NCI-H1417 (cell line): Measurements from ENCODE around the gene BCL6.
A peak's percentile ranks its signal among the peaks of the same experiment; 100 is the strongest.
"Not testable (repeated sequence)": the region's sequence is repeated elsewhere in the genome, so short reads cannot be mapped to it uniquely, and the experiment has no call there.

Experiments used
- DNase-seq, 3 experiments: peaks; one replicate each; lab custom pipeline; 2025; lab: John Stamatoyannopoulos, UW

The BCL6 gene

DNA sequence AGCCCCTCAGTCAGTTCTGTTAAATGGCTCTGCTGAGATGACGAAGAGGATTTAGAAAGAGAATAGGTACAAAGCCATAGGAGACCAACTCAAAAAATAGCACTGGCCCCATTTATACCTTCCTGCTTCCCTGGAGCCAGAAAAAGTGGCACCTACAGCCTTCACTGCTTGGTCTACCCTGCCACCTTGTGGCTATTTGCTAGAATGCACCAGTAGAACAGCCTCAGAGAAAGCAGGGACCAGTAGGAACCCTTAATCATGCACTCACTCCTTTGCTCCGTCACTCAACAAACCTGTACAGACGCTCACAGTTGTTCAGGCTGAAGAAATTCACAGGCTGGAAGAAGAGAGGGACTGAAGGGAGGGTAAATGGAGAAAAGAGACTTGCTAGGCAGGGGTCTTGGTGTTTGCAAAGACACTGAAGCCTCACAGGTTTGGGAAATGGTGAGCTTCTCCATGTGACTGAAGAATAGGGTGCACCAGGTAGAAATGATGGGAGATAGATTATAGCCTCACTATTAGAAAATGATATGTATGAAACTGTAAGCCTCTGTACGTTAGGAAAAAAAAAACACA is 30.8 kb downstream of the BCL6 start:
- peak; percentile 58 to 88 (median 69) for DNase-seq

DNA sequence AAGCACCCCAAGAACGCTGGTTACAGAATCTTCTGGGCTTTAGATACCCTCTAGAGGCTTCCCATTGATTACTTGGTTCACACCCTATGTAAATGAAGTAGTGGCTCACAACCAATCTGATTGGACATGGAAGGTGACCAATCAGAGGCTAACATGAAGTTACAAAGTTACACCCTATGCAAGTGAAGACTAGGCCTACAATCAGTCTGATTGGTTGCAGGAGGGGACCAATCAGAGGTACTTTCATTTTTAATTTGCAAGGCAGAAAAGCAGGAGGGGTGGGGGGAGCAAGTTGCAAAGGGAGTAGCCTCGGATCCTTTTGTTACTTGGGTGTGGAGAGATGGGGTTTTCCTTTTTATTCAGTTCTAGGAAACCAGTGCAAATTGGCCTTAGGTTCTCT is 31.8 kb downstream of the BCL6 start:
- DNase-seq: peak in 1 of 3 experiments; percentile 23

DNA sequence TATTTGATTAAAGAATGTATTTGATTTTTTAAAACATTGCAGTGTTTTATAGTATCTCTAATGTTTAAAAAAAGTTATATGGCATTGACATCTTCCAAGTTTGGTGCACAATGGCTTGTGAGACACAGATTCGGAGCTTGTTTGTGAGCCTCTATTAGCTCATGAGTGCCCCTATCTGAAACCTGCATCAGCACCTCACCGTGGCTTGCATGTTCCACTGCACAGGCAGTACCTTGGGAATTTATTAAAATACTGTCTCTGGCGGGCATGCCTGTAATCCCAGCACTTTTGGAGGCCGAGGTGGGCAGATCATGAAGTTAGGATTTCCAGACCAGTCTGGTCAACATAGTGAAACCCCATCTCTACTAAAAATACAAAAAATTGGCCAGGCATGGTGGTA is 36.1 kb downstream of the BCL6 start:
- DNase-seq: no peak

GRCh38 chr3:187708696-187709095 is 36.6 kb downstream of the BCL6 start:
- no peak for DNase-seq

- no peak for DNase-seq
Observed at GRCh38 chr3:187706971-187707370, 38.3 kb downstream of the BCL6 start.

DNA sequence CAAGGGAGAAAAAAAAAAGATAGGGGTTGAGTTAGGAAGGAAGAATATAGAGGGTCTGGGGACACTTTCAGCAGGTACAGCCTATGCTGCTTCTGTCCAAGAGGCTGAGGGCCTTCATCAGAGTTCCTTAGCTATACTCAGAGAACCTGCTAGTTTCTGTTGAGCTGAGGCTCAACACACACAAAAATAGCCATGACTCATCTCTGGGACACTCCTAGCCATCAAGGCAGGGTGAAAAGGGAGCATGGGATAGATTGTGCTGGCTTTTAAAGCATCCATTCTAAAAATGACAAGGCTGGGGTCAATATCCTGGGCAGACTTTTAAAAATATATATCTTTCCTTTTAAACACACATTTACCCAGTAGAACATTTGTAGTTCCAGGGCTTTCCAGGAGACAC is 40.1 kb downstream of the BCL6 start:
- DNase-seq: no peak

GRCh38 chr3:187702507-187703033 is 42.7 kb downstream of the BCL6 start, which contains the start of gene RTP2:
TSS of gene RTP2 (minus strand) at chr3:187702557. CDS start at chr3:187702128, 429 bp downstream.
- no peak for DNase-seq

GRCh38 chr3:187700249-187700648 is 45.0 kb downstream of the BCL6 start:
- no peak for DNase-seq

GRCh38 chr3:187698499-187699399 is 46.5 kb downstream of the BCL6 start:
- no peak for DNase-seq

DNA sequence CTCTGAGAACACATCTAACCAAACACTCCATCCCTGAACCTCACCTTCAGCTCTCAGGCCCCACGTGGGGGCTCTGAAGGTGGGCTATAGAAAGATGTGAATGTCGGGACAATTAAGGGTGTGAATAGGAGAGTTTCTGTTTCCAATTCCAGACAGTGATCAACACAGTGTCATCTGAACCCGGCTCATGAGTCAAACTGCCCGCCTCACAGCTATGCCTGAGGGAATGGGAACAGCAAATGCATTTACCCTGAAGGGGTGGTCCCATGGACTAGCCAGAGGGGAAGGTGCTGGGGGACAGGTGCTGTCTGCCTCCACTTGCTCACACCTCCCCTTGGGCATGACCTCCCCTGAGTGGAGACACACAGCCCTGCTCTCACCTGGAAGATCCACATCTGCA is 49.2 kb downstream of the BCL6 start:
- no peak for DNase-seq

- DNase-seq: no peak
Observed at GRCh38 chr3:187695449-187695848, 49.8 kb downstream of the BCL6 start.

- no peak for DNase-seq
Observed at GRCh38 chr3:187694801-187695200, 50.5 kb downstream of the BCL6 start.

GRCh38 chr3:187693431-187693830 is 51.8 kb downstream of the BCL6 start:
- DNase-seq: no peak

- no peak for DNase-seq
Observed at GRCh38 chr3:187689984-187690383, 55.3 kb downstream of the BCL6 start.

- DNase-seq: no peak
Observed at GRCh38 chr3:187686621-187687273, 58.5 kb downstream of the BCL6 start.

DNA sequence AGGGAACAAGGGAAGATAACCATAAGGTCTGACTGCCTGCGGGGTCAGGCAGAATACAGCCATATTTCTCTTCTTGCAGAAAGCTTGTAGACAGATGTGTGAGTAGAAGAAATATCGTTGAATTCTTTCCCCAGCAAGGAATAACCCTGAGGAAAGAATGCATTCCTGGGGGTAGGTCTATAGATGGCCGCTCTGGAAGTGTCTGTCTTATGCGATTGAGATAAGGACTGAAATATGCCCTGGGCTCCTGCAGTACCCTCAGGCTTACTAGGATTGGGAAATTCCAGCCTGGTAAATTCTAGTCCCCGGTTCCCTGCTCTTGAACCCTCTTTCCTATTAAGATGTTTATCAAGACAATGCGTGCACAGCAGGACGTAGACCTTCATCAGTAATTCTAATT is 59.3 kb downstream of the BCL6 start:
- DNase-seq: no peak

DNA sequence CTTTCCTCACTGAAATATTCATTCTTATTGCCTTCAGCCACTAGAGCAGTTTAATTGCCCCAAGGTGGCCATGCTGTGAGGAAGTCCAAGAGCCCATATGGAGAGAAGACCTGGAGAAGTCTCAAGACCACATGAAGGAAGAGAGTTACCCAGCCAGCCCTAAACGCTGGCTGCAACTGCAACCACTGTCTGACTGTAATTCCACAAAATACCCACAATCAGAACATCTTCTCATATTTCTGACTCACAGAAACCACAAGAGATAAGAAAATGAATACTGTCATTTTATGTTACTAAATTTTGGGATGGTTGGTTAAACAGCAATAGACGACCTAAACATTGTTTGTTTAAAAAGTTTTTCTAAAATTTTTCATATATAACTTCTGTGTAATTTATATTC is 60.4 kb downstream of the BCL6 start:
- no peak for DNase-seq

DNA sequence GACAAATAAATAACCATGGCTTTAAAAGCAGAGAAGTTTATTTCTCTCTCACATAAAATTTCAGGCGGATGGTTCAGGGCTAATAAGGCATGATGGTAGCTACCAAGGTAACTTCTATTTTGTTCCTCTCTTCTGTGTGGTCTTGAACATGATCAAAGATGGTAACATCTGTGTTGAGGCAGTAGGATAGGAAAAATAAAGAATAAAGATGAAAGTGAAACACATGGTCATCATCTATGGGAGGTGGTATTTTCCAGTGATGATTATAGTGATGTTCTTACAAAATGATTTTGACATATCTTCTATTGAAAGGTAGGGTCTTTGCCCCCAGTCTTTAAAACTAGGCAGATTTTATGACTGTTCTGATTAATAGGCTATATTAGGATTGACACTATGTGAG is 60.8 kb downstream of the BCL6 start:
- DNase-seq: no peak

GRCh38 chr3:187681756-187682155 is 63.5 kb downstream of the BCL6 start:
- not testable (repeated sequence) for DNase-seq

DNA sequence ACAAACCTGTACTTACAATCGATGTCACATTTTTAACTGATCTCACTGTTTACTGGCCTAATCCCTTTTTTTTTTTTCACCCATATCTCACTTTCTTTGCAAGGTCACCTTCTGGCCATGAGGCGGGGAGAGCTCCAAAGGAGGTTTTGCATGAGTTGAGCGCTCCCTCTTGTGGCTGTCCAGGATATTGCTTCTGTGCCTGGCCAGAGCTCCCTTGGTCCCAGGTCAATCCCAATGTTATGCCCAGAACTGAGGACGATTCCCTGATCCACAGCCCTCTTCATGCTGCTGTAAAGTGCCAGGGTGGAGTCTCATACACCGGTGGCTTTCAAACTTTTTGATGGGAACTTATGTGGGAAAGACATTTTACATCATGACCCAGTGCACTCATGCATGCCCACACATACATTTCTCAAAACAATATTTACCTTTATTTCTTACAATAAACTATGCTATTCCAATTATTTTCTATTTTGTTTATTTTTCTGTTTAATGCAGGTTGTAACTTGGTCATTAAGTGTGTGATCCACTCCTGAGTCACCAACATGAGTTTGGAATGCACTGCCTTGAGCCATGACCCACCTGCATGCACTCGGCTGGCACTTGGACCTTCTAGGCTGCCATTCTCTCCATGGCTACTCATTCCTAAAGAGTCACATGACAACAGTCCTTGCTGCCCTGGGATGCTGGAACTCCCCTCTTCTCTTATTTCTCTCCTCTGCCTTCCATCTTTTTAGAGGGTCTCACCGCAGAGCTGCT is 65.5 kb downstream of the BCL6 start:
- DNase-seq: peak; percentile 47 to 84 (median 75)

DNA sequence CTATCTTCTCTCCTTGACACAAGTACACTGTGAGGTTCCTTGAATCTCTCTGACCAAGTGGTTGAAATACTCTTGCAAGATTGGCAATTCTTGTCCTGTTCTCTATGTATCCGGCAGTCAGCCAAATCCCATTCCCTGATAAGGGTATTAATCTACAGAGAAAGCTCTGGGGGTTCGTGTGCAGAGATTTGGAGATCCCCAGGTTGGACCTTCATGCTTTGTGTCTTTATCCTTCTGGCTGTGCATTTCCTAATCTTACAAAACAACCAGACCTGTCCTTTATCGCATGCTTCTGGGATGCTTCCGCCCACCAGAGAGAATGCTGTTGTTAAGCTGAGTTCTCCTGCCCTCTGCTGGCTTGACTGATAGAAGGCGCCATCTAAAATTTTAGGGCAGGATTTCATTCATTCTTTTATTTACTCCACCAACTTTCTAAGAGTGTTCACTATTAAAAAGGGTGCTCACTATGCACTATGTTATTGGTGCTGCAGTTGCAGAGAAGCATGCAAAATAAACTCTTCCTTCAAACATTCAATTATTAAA is 66.5 kb downstream of the BCL6 start:
- peak; percentile 28 to 73 (median 56) for DNase-seq

- DNase-seq: no peak
Observed at GRCh38 chr3:187677604-187678003, 67.7 kb downstream of the BCL6 start.
